ENCODE data around the gene TP53AIP1. TPM values are rescaled to one million over a fixed set of nuclear protein-coding genes. Genes with fewer than 3 reads are reported as not detected.

Gene TP53AIP1
- total RNA-seq, 1 experiment from 2014 or later = 0.61 TPM

DNA sequence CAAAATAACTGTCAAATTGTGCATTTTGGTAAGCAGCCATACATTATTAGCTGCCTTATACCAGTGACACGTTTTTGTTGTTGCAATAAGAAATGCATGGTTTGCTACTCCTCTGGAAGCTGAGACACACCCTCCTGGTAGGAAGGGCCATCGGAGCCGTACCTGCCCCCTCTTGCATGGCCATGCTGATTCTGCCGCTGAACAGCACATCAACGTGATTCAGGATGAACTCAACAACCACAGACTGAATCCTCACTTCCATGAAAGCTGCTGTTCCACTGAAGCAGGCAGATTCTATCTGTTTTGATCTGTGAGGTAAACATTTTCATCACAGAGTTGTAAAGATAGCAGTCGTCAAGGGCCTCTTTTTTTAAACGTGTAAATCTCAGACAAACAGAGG is 38.6 kb upstream of the TP53AIP1 start:
- no peak for DNase-seq
- H3K4me1 Mint-ChIP-seq (ENCODE audit: low read depth, unreplicated experiment) = no peaks in the 10 kb centered on the region
- H3K36me3 Mint-ChIP-seq (ENCODE audit: insufficient read depth, unreplicated experiment) = peaks cover 18% of the 10 kb centered on the region
- no TSS peak for BruUV-seq (replicated peaks)
- H3K27me3 Mint-ChIP-seq (ENCODE audit: unreplicated experiment) = no peaks in the 10 kb centered on the region
- H3K9me3 Mint-ChIP-seq (ENCODE audit: low read depth, unreplicated experiment) = no peaks in the 10 kb centered on the region
- TF ChIP-seq, protein P1, sequence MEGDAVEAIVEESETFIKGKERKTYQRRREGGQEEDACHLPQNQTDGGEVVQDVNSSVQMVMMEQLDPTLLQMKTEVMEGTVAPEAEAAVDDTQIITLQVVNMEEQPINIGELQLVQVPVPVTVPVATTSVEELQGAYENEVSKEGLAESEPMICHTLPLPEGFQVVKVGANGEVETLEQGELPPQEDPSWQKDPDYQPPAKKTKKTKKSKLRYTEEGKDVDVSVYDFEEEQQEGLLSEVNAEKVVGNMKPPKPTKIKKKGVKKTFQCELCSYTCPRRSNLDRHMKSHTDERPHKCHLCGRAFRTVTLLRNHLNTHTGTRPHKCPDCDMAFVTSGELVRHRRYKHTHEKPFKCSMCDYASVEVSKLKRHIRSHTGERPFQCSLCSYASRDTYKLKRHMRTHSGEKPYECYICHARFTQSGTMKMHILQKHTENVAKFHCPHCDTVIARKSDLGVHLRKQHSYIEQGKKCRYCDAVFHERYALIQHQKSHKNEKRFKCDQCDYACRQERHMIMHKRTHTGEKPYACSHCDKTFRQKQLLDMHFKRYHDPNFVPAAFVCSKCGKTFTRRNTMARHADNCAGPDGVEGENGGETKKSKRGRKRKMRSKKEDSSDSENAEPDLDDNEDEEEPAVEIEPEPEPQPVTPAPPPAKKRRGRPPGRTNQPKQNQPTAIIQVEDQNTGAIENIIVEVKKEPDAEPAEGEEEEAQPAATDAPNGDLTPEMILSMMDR (IDR thresholded peaks at IDR 0.05; ENCODE audit: unreplicated experiment) = no peak
- H3K27ac Mint-ChIP-seq (ENCODE audit: unreplicated experiment) = no peak overlapping the region
- no peak overlapping the region for H3K4me3 Mint-ChIP-seq (ENCODE audit: low read depth, unreplicated experiment)
- intact Hi-C loops (cut with micrococcal nuclease; ENCODE audit: unreplicated experiment) = loop anchor here (5.0 kb wide), 1 partner anchor 41 kb away; no protein-coding TSS in a partner anchor
- CTCF ChIA-PET = no interaction called here

DNA sequence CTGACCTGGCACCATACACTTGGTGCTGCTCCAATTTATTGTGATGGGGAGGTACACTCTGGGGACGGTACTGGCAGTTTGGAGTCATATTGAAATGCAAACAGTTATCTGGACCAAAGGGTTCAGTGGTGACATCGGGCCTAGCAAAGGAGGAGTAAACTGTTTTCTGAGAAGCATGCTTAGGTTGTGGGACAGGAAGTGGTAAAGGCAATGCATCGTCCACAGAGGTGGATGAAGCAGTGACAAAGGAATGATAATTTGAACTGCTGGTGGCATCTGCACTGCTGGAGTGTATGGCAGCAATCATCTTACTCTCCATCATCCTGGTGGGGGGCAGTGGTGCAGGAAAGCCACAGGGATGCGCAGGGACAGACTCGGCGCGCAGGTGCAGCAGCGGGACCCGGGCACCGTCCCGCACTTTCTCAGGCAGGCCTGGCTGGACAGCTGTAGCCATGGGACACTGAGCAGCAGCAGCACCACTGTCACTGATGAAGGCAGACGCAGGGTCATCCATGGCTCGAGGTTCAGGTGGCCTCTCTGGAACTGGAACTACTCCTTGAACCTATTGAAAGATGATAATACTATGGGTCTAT is 28.0 kb upstream of the TP53AIP1 start:
- H3K9me3 Mint-ChIP-seq (ENCODE audit: low read depth, unreplicated experiment) = no peaks in the 10 kb centered on the region
- intact Hi-C loops (cut with micrococcal nuclease; ENCODE audit: unreplicated experiment) = no loop called here
- H3K27ac Mint-ChIP-seq (ENCODE audit: unreplicated experiment) = no peak overlapping the region
- no peak overlapping the region for H3K4me3 Mint-ChIP-seq (ENCODE audit: low read depth, unreplicated experiment)
- no peak for DNase-seq
- peaks cover 16% of the 10 kb centered on the region for H3K36me3 Mint-ChIP-seq (ENCODE audit: insufficient read depth, unreplicated experiment)
- TF ChIP-seq, protein P1 (IDR thresholded peaks at IDR 0.05; ENCODE audit: unreplicated experiment) = no peak
- CTCF ChIA-PET = no interaction called here
- no peaks in the 10 kb centered on the region for H3K4me1 Mint-ChIP-seq (ENCODE audit: low read depth, unreplicated experiment)
- H3K27me3 Mint-ChIP-seq (ENCODE audit: unreplicated experiment) = no peaks in the 10 kb centered on the region
- no TSS peak for BruUV-seq (replicated peaks)

DNA sequence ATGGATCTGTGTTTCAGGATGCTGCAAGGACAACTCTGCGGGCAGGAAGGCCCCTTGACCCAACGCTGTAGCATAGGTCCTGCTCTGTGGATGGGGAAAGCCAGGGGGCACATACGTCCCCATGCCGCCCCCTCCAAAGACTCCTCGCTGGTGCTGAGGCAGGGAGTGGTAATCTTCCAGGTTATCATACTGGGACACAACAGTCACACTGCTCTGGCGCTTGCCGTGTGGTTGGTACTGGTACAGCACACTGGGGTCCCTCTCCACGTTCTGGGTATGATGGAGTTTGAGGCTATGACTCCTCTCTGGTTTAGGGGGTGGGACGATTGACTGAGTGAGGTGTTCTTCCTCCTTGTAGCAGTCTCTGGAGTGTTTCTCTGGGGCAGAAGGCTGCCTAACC is 26.2 kb upstream of the TP53AIP1 start:
- peaks cover 22% of the 10 kb centered on the region for H3K36me3 Mint-ChIP-seq (ENCODE audit: insufficient read depth, unreplicated experiment)
- H3K4me3 Mint-ChIP-seq (ENCODE audit: low read depth, unreplicated experiment) = no peak overlapping the region
- H3K27me3 Mint-ChIP-seq (ENCODE audit: unreplicated experiment) = no peaks in the 10 kb centered on the region
- no peak for DNase-seq
- no peak overlapping the region for H3K27ac Mint-ChIP-seq (ENCODE audit: unreplicated experiment)
- intact Hi-C loops (cut with micrococcal nuclease; ENCODE audit: unreplicated experiment) = no loop called here
- TF ChIP-seq, protein P1 (IDR thresholded peaks at IDR 0.05; ENCODE audit: unreplicated experiment) = no peak
- CTCF ChIA-PET = no interaction called here
- no peaks in the 10 kb centered on the region for H3K9me3 Mint-ChIP-seq (ENCODE audit: low read depth, unreplicated experiment)
- no peaks in the 10 kb centered on the region for H3K4me1 Mint-ChIP-seq (ENCODE audit: low read depth, unreplicated experiment)
- no TSS peak for BruUV-seq (replicated peaks)

DNA sequence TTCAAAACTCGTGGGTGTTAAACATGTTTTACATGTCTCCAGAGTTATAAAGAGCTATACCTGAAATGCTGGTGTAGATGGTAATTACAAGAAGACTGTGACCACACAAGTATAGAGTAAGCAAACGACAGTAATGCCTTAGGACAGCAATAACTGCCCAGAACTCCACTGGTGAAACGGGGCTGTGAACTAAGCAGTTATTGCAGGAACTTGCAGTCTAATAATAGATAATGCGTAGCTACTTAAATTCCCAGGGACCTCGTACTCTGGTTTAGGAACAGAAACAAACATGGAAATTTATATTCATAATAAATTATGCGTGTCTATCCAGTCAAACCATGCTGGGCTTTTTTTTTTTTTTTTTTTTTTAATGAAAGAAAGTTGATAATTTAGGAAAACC is 24.9 kb upstream of the TP53AIP1 start:
- TF ChIP-seq, protein P1 (IDR thresholded peaks at IDR 0.05; ENCODE audit: unreplicated experiment) = no peak
- no peaks in the 10 kb centered on the region for H3K4me1 Mint-ChIP-seq (ENCODE audit: low read depth, unreplicated experiment)
- H3K4me3 Mint-ChIP-seq (ENCODE audit: low read depth, unreplicated experiment) = no peak overlapping the region
- H3K27ac Mint-ChIP-seq (ENCODE audit: unreplicated experiment) = no peak overlapping the region
- no TSS peak for BruUV-seq (replicated peaks)
- intact Hi-C loops (cut with micrococcal nuclease; ENCODE audit: unreplicated experiment) = no loop called here
- H3K27me3 Mint-ChIP-seq (ENCODE audit: unreplicated experiment) = no peaks in the 10 kb centered on the region
- peaks cover 26% of the 10 kb centered on the region for H3K36me3 Mint-ChIP-seq (ENCODE audit: insufficient read depth, unreplicated experiment)
- DNase-seq = no peak
- CTCF ChIA-PET = no interaction called here
- no peaks in the 10 kb centered on the region for H3K9me3 Mint-ChIP-seq (ENCODE audit: low read depth, unreplicated experiment)

Data from Calu3 (cell line).